OCI-LY7 (cell line): ENCODE results near the gene UMAD1.

Experiments
- CTCF ChIP-seq: fragments of 200-600 bp; sonication (generic); conservative IDR thresholded peaks from 2 replicates; pipeline ENCODE4 v1.5.1; 2014; ENCODE audit warnings: mild to moderate bottlenecking, antibody characterized with exemption, low read length, moderate library complexity, mixed read lengths
- EZH2phosphoT487 ChIP-seq: fragments of 200-600 bp; sonication (generic); IDR thresholded peaks from 2 replicates; pipeline ENCODE4 v1.6.1; 2018; ENCODE audit warnings: low read depth, borderline replicate concordance, mild to moderate bottlenecking, mixed run types, antibody characterized with exemption, low read length, moderate library complexity, mixed read lengths

- TF ChIP-seq CTCF = no peak
- no peak for TF ChIP-seq EZH2phosphoT487
These were observed 179.9 kb downstream of the UMAD1 start for GRCh38 chr7:7820409-7820808.
